Stimulated activated CD8-positive, alpha-beta memory T cell treated with anti-CD3 and anti-CD28 coated beads, Interleukin-15, amount 100 ng/mL, for 48 hours (primary cell): ENCODE measurements around the gene CRB2.

ENCODE experiments used
- DNase-seq, 2 donors: peaks; one replicate each; pipeline ENCODE4 v3.0.0-alpha.2; 2020; ENCODE audit warnings: low read depth in 2 of 2

Gene CRB2

DNA sequence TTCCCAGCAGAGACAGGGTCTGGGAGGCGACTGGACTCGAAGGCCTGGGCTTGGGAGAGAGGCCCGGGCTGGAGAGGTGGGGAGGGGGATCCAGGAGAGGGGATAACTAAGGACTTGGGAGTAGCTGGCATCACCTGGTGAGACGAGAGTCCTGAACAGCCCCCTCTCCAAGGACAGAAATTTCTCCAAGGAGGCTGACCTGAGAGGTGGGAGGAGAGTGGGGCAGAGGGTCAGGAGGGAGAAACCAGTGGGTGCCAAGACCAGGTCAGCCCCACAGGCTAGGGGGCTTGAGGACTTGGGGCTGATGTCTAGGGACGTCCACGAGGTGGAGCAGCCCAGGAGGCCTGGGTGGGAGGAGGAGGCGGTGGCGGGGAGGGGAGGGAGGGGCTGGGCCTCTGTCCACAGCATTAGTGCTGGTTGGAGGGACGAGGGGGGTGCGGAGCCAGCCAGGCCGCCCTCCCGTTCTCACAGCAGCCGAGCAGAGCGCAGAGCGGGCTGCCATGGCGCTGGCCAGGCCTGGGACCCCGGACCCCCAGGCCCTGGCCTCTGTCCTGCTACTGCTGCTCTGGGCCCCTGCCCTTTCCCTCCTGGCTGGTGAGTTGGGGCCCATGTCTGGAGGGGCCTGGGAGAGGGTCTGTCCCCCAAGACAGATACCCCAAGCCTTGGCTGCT is at the start of gene CRB2:
TSS of gene CRB2 (plus strand) at position 437 of the 671 bp plus-strand sequence. CDS start at position 501, 64 bp downstream.
- no peak for DNase-seq

DNA sequence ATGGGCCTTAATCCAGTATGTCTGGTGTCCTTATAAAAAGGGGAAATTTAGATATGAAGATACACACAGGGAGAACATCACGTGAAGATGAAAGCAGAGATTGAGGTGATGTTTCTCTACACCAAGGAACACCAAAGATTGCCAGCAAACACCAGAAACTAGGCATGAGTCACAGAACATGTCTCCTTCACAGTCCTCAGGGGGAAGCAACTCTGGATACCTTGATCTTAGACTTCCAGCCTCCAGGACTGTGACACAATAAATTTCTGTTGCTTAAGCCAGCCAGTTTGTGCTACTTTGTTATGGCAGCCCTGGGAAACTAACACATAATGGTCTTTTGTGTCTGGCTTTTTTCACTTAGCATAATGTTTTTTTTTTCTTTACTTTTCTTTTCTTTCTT is 46.4 kb upstream of the CRB2 start:
- no peak for DNase-seq

GRCh38 chr9:123310551-123311249 is 45.3 kb upstream of the CRB2 start:
- DNase-seq, result no peak

DNA sequence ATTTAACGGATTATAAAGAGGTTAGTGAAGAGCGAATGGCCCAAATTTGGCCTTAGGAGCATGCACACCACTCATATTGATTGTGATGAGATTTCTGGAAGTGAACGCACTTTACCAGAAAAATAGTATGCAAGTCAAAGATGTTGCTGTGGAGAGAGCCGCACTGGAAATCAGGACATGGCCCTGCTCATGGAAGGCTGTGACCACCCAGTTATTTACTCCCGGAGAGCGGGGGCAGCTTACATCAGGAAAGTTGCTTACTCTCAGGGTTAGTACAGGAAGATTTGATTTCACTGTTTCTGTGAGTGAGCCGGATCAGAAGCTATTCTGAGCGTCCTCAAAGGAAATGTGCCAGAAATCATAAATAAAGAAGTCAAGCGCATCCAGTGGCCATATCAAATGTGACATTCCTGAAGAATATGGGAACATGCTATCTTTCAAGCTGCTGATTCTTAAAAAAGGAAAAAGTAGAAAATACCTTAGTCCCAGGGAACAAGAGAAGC is 44.7 kb upstream of the CRB2 start:
- DNase-seq, result no peak

GRCh38 chr9:123312306-123312877 is 43.6 kb upstream of the CRB2 start:
- DNase-seq, result no peak

DNA sequence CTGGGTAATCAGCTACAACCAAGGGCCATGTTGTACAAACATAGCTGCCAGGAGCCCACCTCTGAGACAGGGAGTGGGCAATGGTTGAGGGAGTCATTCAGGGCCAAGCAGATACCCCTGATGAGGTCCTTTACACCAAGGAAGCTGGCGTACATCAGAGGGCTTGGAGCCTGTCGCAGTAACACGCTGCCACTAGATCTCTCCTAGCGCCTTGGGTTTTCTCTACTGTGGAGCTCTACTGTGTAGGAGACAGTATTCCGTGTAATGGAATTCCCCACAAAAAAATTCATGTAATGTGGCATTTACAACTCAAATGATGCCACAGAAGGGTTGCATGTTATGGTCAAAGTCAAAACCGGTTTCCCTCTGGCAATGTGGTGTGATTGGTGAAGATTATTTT is 41.4 kb upstream of the CRB2 start:
- no peak for DNase-seq

DNA sequence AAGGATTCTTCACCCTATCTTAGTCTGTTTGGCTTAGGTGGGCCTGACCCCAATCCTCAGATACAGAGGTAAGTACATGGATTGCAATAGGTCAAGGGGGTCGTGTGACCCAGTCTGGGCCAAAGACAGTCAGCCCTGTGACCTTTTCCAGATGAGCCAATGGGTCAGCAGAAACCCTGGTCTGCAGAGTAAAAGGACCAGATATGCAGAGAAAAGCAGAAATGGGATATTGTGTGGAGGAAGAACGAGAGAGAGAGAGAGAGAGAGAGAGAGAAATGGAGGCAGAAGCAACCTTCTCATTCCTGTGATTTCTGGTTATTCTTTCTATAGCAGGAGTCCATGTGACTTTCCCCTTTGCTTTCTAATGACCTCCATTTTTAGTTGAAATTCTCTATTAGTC is 40.4 kb upstream of the CRB2 start:
- DNase-seq, result no peak

DNA sequence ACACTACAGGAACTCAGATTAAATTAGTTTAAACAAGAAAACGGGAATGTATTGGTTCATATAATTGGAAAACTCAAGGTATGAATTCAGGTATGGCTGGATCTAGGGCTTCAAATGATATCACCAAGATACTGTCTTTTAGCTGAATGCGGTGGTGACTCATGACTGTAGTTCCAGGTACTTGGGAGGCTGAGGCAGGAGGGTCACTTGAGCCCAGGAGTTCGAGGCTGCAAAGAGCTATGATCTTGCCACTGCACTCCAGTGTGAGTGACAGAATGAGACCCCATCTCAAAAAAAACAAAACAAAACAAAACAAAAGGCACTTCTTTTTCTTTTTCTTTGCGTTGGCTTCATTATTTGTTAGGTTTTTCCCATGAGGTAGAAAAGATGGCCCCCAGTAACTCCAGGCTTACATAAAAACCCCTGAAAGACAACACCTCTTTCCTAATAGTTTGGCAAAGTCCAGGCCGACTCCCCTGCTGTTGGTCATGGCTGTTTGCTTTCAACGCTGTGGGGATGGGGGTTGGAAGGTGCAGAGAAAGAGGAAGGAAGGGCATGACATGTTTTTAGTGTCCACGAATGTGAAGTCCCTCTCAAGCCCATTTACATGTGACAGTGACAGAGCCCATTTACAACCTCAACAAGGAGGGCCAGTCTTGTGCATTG is 39.8 kb upstream of the CRB2 start:
- DNase-seq, result no peak

GRCh38 chr9:123318202-123318601 is 37.8 kb upstream of the CRB2 start:
- no peak for DNase-seq

DNA sequence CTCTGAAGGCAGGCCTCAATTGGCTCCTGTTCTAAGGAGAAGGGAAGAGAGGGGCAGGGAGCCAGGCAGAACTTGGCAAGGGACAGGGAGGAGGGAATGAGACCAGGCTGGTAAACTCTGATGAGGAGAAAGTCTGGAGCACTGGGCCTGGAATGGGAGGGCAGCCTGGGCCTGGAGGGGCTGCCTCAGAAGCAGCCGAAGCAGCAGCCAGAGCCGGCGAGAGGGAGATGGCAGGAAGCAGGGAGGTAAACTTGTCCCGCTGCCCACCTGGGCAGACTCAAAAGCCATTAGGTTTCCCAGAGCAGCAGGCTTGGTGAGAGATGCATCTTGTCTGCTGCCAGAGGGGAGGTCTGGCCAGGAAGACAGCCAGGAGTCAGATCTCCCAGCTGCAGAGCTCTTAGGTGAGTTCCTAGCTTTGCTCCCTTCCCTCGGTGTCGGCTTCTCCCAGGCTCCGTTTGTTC is 37.0 kb upstream of the CRB2 start:
- DNase-seq, result no peak

GRCh38 chr9:123319541-123320339 is 36.3 kb upstream of the CRB2 start:
- no peak for DNase-seq

GRCh38 chr9:123320814-123321213 is 35.2 kb upstream of the CRB2 start:
- DNase-seq, result no peak

DNA sequence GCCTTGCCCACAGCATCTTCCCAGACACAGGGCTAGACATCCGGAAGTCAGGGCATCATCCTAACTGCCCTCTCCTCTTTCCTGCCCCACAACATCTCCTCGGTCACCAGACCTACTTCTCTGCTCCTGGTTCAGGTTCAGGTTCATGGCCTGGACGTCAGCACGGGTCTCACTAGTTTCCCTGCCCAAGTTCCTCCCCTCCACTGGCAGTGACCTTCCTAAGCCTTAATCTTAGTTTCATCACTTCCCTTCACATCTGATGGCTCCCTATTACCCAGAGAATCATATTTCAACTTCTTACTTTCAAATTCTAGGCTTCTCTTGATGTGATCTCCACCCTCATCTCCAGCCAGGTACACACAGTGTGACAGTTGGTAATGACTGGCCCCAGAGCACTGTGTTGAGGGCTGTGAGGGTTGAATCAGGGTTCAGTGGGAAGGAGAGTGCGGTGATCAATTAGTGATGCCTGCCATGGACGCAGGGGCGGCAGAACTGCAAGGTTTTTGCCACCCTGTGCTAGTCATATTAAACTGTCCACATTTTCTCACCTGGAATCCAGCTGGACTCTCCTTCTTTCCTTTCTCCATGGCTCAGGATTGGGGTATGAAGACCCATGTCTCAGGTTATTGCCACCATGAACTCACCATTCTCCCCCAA is 34.3 kb upstream of the CRB2 start:
- DNase-seq, result no peak

DNA sequence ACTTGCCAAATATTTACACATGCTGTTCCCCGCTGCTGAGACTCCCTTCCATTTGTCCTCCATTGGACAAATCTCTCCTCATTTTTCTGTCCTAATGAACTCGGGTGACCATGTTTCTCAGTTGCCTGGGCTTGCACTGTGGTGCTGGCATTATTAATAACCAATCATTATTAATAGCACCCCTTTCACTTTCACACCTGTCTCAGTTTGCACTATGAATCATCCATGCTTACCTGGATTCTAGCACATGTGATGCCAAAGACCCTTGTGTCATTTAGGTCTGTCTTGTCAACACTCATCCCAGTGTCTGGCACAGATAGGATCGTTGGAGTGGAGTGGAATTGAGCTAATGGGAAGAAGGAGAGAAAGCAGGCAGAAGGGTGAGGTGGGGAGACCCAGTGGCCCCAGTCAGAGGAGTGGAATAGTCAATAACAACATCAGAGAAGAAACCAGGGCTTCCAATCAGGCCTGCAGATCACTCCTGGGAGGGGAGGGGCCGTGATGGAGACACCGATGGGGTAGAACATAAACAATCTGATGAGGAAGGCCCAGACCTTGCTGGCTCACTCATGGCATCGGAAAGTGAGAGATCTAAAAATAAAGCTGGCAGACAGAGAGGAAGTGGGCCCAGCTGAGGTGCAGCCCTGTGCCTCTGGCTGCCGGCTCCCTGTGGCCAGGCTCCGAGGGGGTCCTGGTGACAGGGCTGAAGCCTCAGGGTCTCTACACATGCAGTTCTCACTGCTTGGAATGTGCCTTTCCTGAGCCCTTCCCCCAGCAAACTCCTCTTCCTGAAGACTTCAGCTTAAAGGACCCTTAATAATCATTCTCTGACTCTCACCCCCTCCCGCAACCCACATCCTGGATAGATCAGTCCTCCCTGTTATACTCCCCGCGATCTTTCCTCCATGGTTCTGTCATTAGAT is 33.5 kb upstream of the CRB2 start:
- peak; percentile 30 to 43 for DNase-seq

DNA sequence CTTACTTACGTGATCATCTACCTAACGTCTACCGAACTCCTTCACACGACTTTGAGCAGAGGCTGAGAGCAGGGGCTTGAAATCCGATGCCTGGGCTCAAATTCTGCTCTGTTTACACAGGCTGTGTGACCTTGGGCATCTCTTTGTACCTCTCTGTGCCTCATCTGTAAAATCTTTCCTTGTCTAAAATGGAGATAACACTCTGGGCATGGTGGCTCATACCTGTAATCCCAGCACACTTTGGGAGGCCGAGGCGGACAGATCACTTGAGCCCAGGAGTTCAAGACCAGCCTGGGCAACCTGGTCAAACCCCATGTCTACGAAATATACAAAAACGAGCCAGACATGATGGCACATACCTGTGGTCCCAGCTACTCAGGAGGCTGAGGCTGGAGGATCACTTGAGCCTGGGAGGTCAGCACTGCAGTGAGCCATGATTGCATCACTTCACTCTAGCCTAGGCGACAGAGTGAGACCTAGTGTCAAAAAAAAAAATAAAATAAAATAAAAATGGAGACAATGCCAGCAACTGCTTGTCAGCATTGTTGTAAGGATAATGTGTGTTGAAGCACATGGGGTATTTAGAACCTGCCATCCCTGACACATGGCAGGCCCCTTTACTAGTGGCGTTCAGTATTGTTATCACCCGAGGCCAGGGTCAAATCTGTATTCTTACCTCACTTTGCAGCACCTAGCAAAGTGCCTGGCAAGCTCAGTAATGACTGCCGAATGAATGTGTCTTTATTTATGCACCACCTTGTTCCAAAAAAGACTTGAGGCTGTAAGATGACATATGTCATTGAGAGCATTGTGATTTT is 32.6 kb upstream of the CRB2 start:
- no peak for DNase-seq

DNA sequence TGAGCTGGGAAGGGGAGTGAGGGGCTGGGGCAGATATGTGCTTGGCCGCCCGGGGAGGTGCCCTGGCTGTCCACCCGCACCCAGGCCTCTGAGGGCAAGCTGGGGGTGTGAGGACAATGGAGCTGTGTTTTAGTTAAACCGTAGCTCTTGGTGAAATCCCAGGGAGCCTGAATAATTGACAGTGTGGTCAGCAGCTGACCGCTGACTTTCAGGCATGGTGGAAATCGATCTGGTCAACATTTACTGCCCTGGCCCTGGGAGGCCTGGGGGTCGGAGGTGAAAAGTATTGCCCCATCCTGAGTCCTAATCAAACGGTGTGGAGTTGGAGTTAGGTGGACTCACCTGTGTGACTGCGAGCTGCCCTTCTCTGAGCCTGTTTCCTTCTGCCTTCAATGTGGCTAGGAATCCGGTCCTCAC is 31.2 kb upstream of the CRB2 start:
- no peak for DNase-seq

DNA sequence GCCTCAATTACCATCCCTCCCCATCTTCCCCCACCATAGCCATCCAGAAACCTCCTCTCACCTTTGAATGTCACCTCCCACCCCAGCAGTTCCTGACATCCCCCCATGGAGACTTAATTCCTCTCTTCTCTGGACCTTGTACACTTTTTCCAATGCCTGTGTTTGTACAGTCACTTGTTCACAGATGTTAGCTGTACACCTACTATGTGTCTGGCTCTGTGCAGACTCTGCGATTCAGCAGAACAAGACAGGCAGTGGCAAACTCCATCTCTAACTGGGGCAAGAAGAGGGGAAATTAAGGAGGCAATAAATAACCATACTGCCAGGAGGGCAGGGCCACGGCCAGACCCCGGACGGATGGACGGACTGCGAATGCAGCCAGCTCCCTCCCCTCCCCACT is 29.8 kb upstream of the CRB2 start:
- no peak for DNase-seq

- DNase-seq, result no peak
These were observed 29.3 kb upstream of the CRB2 start for GRCh38 chr9:123326662-123327093.

DNA sequence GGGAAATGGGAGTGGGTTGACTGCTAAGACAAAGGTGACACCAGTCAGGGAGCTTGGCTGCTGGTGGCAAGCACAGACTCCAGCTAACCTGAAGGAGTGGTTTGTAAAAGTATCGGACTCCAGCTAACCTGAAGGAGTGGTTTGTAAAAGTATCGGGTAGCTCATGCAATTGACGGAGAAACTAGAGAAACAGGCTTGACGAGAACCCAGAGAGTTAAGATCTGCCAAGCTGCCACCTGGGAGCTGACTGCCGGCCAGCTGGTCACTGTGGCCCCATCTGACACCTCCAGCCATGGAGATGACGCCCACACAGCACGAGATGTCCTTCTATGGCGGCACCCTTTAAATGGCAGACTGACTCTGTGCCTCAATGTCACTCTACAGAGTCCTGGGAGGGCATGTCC is 28.3 kb upstream of the CRB2 start:
- no peak for DNase-seq
